SU-DHL-6 (cell line): ENCODE results near the gene KIRREL2.

ENCODE experiments used
- CTCF ChIP-seq: fragments of 200-600 bp; sonication (generic); IDR thresholded peaks from one replicate; pipeline ENCODE4 v1.5.1; 2017; ENCODE audit warnings: antibody characterized with exemption, mild to moderate bottlenecking, low read length, moderate library complexity; ENCODE audit not compliant: insufficient read depth, poor library complexity, severe bottlenecking
- EZH2phosphoT487 ChIP-seq: fragments of 200-600 bp; sonication (generic), shearing (Covaris generic); conservative IDR thresholded peaks from 2 replicates; pipeline ENCODE4 v1.6.1; 2018; ENCODE audit warnings: mild to moderate bottlenecking, antibody characterized with exemption, low read length, moderate library complexity, mixed read lengths

DNA sequence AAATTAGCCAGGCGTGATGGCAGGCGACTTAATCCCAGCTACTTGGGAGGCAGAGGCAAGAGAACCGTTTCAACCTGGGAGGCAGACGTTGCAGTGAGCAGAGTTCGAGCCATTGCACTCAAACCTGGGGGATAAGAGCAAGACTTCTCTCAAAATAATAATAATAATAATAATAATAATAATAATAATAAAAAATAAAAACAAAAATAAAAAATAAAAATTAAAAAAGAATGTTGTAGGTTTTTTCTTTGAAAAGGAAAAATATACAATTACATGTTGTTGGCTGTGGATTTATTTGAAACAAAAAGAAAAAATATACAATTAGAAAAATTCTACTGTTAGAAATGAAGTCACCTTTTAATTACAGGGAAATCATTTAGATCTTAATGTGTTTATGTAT, 32.6 kb upstream of the KIRREL2 start:
- TF ChIP-seq CTCF (no peak), EZH2phosphoT487 (no peak)
